Smooth muscle cell (in vitro differentiated cells): Measurements from ENCODE around the gene FAM111B. TPM values are rescaled to one million over a fixed set of nuclear protein-coding genes. Genes with fewer than 3 reads are reported as not detected.
"Not testable (repeated sequence)": the region's sequence is repeated elsewhere in the genome, so short reads cannot be mapped to it uniquely, and the experiment has no call there.

Experiments
- DNase-seq: peaks from one replicate; lab custom pipeline; 2025; ENCODE audit not compliant: unreplicated experiment; lab: John Stamatoyannopoulos, UW
- H2AFZ ChIP-seq: fragments of 200-600 bp; sonication (generic); 2 replicates; pipeline ENCODE4 v1.6.0; 2016; ENCODE audit warnings: antibody characterized with exemption, low read depth, mild to moderate bottlenecking
- H3F3A ChIP-seq: fragments of 200-600 bp; sonication (generic); 2 replicates; pipeline ENCODE4 v1.6.0; 2017; ENCODE audit warnings: antibody characterized with exemption, low read depth
- H3K27ac ChIP-seq: fragments of 200-600 bp; sonication (generic); 2 replicates; pipeline ENCODE4 v1.5.1; 2016; ENCODE audit warnings: low read depth, mild to moderate bottlenecking
- H3K27me3 ChIP-seq: fragments of 200-600 bp; sonication (generic); 2 replicates; pipeline ENCODE4 v1.6.1; 2016; ENCODE audit warnings: low read depth, mild to moderate bottlenecking
- H3K36me3 ChIP-seq: fragments of 200-600 bp; sonication (generic); 2 replicates; pipeline ENCODE4 v1.5.1; 2016; ENCODE audit warnings: low read depth
- H3K4me1 ChIP-seq: fragments of 200-600 bp; sonication (generic); 2 replicates; pipeline ENCODE4 v1.5.1; 2016; ENCODE audit warnings: low read depth
- H3K4me2 ChIP-seq: fragments of 200-600 bp; sonication (generic); 2 replicates; pipeline ENCODE4 v1.6.0; 2016; ENCODE audit warnings: mild to moderate bottlenecking
- H3K4me3 ChIP-seq: fragments of 200-600 bp; sonication (generic); 2 replicates; pipeline ENCODE4 v1.5.1; 2016; ENCODE audit warnings: mild to moderate bottlenecking
- H3K79me2 ChIP-seq: fragments of 200-600 bp; sonication (generic); 2 replicates; pipeline ENCODE4 v1.6.0; 2016; ENCODE audit warnings: low read depth, mild to moderate bottlenecking
- H3K9ac ChIP-seq: fragments of 200-600 bp; sonication (generic); 2 replicates; pipeline ENCODE4 v1.6.0; 2016; ENCODE audit warnings: low read depth
- H3K9me3 ChIP-seq: fragments of 200-600 bp; sonication (generic); replicated peaks from 2 replicates; pipeline ENCODE4 v1.5.1; 2016; ENCODE audit warnings: low read depth
- H4K20me1 ChIP-seq: fragments of 200-600 bp; sonication (generic); 2 replicates; pipeline ENCODE4 v1.6.0; 2016; ENCODE audit warnings: low read depth
- WGBS: methylation state at CpG from one replicate; pipeline ENCODE4 v1.1.7; 2016; ENCODE audit warnings: low lambda C conversion rate; 5-methylcytosine and 5-hydroxymethylcytosine counted together
- polyA plus RNA-seq: library from polyadenylated mRNA; unstranded; fragments of >200 nt; fragmentation: Nextera tagmentation; extraction: Ambion mirVana; gene quantifications from 2 replicates; pipeline ENCODE4 v1.2.1, GENCODE V29; 2016
- total RNA-seq: library from RNA; depleted of rRNA; stranded (reverse); fragments of >200 nt; gene quantifications from 2 replicates; pipeline ENCODE4 v1.2.3, GENCODE V29; 2014
- TF ChIP-seq, protein P1 (sequence below): fragments of 200-600 bp; sonication (generic); IDR thresholded peaks from 2 replicates; pipeline ENCODE4 v1.5.1; 2017; ENCODE audit warnings: borderline replicate concordance, mild to moderate bottlenecking, antibody characterized with exemption; ENCODE audit not compliant: insufficient read depth, poor library complexity, severe bottlenecking

Gene FAM111B
- total and polyA plus RNA-seq, 2 experiments from 2014 or later: 2.4 to 6.5 TPM

- no peak overlapping the region for H3K9ac ChIP-seq
- no peak overlapping the region for H3K4me3 ChIP-seq
- no peaks in the 10 kb centered on the region for H3K27me3 ChIP-seq
- no peaks in the 10 kb centered on the region for H3K36me3 ChIP-seq
- TF ChIP-seq, protein P1, sequence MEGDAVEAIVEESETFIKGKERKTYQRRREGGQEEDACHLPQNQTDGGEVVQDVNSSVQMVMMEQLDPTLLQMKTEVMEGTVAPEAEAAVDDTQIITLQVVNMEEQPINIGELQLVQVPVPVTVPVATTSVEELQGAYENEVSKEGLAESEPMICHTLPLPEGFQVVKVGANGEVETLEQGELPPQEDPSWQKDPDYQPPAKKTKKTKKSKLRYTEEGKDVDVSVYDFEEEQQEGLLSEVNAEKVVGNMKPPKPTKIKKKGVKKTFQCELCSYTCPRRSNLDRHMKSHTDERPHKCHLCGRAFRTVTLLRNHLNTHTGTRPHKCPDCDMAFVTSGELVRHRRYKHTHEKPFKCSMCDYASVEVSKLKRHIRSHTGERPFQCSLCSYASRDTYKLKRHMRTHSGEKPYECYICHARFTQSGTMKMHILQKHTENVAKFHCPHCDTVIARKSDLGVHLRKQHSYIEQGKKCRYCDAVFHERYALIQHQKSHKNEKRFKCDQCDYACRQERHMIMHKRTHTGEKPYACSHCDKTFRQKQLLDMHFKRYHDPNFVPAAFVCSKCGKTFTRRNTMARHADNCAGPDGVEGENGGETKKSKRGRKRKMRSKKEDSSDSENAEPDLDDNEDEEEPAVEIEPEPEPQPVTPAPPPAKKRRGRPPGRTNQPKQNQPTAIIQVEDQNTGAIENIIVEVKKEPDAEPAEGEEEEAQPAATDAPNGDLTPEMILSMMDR: no peak
- no peaks in the 10 kb centered on the region for H4K20me1 ChIP-seq
- H3K9me3 ChIP-seq: peaks cover 8% of the 10 kb centered on the region
- no peak overlapping the region for H3K27ac ChIP-seq
- no peaks in the 10 kb centered on the region for H3F3A ChIP-seq
- no peaks in the 10 kb centered on the region for H3K4me1 ChIP-seq
- H3K79me2 ChIP-seq: no peaks in the 10 kb centered on the region
- H2AFZ ChIP-seq: no peak overlapping the region
- DNase-seq: no peak
- WGBS: 100% methylated on average over 1 of the region's 1 CpG
- H3K4me2 ChIP-seq: no peak overlapping the region
Observed at GRCh38 chr11:59115553-59115952, 8.5 kb downstream of the FAM111B start.

- H3K4me3 ChIP-seq: no peak overlapping the region
- H3K9ac ChIP-seq: no peak overlapping the region
- no peaks in the 10 kb centered on the region for H3K36me3 ChIP-seq
- H3K9me3 ChIP-seq: peaks cover 8% of the 10 kb centered on the region
- DNase-seq: no peak
- H3K27ac ChIP-seq: no peak overlapping the region
- no peaks in the 10 kb centered on the region for H3K4me1 ChIP-seq
- WGBS: 93% methylated on average over 2 of the region's 2 CpGs
- H3K79me2 ChIP-seq: no peaks in the 10 kb centered on the region
- no peak overlapping the region for H2AFZ ChIP-seq
- TF ChIP-seq, protein P1: no peak
- H4K20me1 ChIP-seq: no peaks in the 10 kb centered on the region
- H3K27me3 ChIP-seq: no peaks in the 10 kb centered on the region
- no peaks in the 10 kb centered on the region for H3F3A ChIP-seq
- no peak overlapping the region for H3K4me2 ChIP-seq
Observed at GRCh38 chr11:59117774-59118173, 10.7 kb downstream of the FAM111B start.

- no peak overlapping the region for H2AFZ ChIP-seq
- H3K79me2 ChIP-seq: no peaks in the 10 kb centered on the region
- no peaks in the 10 kb centered on the region for H4K20me1 ChIP-seq
- no peak overlapping the region for H3K4me2 ChIP-seq
- no peak overlapping the region for H3K4me3 ChIP-seq
- H3K36me3 ChIP-seq: no peaks in the 10 kb centered on the region
- no peaks in the 10 kb centered on the region for H3K27me3 ChIP-seq
- no peak overlapping the region for H3K9ac ChIP-seq
- H3F3A ChIP-seq: no peaks in the 10 kb centered on the region
- no peak overlapping the region for H3K27ac ChIP-seq
- TF ChIP-seq, protein P1: no peak
- no peaks in the 10 kb centered on the region for H3K4me1 ChIP-seq
- H3K9me3 ChIP-seq: peaks cover 8% of the 10 kb centered on the region
- DNase-seq: no peak
Observed at GRCh38 chr11:59119826-59120225, 12.8 kb downstream of the FAM111B start.

- peak overlapping the region; percentile 95 for H2AFZ ChIP-seq
- peak overlapping the region; percentile 90 for H3K4me2 ChIP-seq
- H3K4me3 ChIP-seq: peak overlapping the region; percentile 42
- H3K9ac ChIP-seq: no peak overlapping the region
- H3K27ac ChIP-seq: no peak overlapping the region
- no peaks in the 10 kb centered on the region for H3K27me3 ChIP-seq
- no peaks in the 10 kb centered on the region for H3K79me2 ChIP-seq
- no peaks in the 10 kb centered on the region for H3K9me3 ChIP-seq
- no peaks in the 10 kb centered on the region for H3K4me1 ChIP-seq
- TF ChIP-seq, protein P1: peak; percentile 99
- no peaks in the 10 kb centered on the region for H3F3A ChIP-seq
- peak; percentile 70 for DNase-seq
- WGBS: 15% methylated on average over 20 of the region's 20 CpGs
- H3K36me3 ChIP-seq: no peaks in the 10 kb centered on the region
- no peaks in the 10 kb centered on the region for H4K20me1 ChIP-seq
Observed at GRCh38 chr11:59135648-59136461, 28.8 kb downstream of the FAM111B start.

DNA sequence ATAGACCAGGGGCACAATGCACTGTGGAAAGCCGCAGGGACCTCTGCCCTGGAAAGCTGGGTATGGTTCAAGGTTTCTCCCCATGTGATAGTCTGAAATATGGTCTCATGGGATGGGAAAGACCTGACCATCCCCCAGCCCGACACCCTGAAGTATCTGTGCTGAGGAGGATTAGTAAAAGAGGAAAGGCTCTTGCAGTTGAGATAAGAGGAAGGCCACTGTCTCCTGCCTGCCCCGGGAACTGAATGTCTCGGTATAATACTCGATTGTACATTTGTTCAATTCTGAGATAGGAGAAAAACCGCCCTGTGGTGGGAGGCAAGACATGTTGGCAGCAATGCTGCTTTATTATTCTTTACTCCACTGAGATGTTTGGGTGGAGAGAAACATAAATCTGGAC, 29.5 kb downstream of the FAM111B start:
- H3K4me1 ChIP-seq, H3K36me3 ChIP-seq, H3K9me3 ChIP-seq, H3F3A ChIP-seq, H3K4me3 ChIP-seq, H3K27me3 ChIP-seq, H3K9ac ChIP-seq, H4K20me1 ChIP-seq, H3K79me2 ChIP-seq, H3K27ac ChIP-seq, DNase-seq: not testable (repeated sequence)
- Histone ChIP-seq H3K4me2 (peak overlapping the region; percentile 90), H2AFZ (peak overlapping the region; percentile 95)
- WGBS: 63% methylated on average over 6 of the region's 6 CpGs
